22Rv1 (cell line): ENCODE measurements around the gene PXDN.

Source experiments
- ZFX ChIP-seq: fragments of 450-650 bp; IDR thresholded peaks from 2 replicates; pipeline ENCODE4 v1.6.1; 2017; ENCODE audit warnings: antibody characterized with exemption, borderline replicate concordance
- TF ChIP-seq, protein P1 (sequence below): fragments of 450-650 bp; IDR thresholded peaks from 2 replicates; pipeline ENCODE4 v1.5.1; 2017; ENCODE audit warnings: mild to moderate bottlenecking

- TF ChIP-seq, protein P1, sequence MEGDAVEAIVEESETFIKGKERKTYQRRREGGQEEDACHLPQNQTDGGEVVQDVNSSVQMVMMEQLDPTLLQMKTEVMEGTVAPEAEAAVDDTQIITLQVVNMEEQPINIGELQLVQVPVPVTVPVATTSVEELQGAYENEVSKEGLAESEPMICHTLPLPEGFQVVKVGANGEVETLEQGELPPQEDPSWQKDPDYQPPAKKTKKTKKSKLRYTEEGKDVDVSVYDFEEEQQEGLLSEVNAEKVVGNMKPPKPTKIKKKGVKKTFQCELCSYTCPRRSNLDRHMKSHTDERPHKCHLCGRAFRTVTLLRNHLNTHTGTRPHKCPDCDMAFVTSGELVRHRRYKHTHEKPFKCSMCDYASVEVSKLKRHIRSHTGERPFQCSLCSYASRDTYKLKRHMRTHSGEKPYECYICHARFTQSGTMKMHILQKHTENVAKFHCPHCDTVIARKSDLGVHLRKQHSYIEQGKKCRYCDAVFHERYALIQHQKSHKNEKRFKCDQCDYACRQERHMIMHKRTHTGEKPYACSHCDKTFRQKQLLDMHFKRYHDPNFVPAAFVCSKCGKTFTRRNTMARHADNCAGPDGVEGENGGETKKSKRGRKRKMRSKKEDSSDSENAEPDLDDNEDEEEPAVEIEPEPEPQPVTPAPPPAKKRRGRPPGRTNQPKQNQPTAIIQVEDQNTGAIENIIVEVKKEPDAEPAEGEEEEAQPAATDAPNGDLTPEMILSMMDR: no peak
- TF ChIP-seq ZFX: no peak
Observed at GRCh38 chr2:1618191-1618961, 125.9 kb downstream of the PXDN start.
